H1 (cell line): ENCODE measurements around the gene CLTCL1. TPM values are rescaled to one million over a fixed set of nuclear protein-coding genes. Genes with fewer than 3 reads are reported as not detected.

Experiments used
- CTCF ChIA-PET: fragments of 300-600 bp; sonication (Branson Sonifier 250); formaldehyde crosslinking; loops from one replicate; lab custom pipeline; 2021; ENCODE audit not compliant: partially characterized antibody; lab: Charles Lee
- POLR2A ChIA-PET: fragments of 300-600 bp; sonication (Branson Sonifier 250); formaldehyde crosslinking; loops from one replicate; lab custom pipeline; 2021; ENCODE audit warnings: inconsistent platforms; ENCODE audit not compliant: partially characterized antibody; lab: Charles Lee
- DNase-seq, 2 experiments: peaks; one replicate each; pipeline versions ENCODE4 v3.0.0 to v3.0.0-alpha.2; 2010 to 2022; ENCODE audit warnings: low spot score in 2 of 2, low read depth in 1 of 2, mixed read lengths in 1 of 2
- FAIRE-seq: peaks from 2 replicates; lab custom pipeline; 2011; peaks lifted over from hg19 to GRCh38; lab: Jason Lieb, UNC
- H2AFZ ChIP-seq: 2 replicates; pipeline ENCODE4 v1.8.1; 2012; ENCODE audit warnings: low read length, inconsistent platforms
- H2AK5ac ChIP-seq: 2 replicates; pipeline ENCODE4 v1.6.1; 2013; ENCODE audit warnings: low read depth, low read length
- H2BK120ac ChIP-seq: replicated peaks from 2 replicates; pipeline ENCODE3; 2013; ENCODE audit warnings: low read depth, low read length, inconsistent platforms
- H2BK12ac ChIP-seq: 2 replicates; pipeline ENCODE4 v1.6.1; 2013; ENCODE audit warnings: low read depth, low read length
- H2BK15ac ChIP-seq: 2 replicates; pipeline ENCODE4 v1.6.1; 2013; ENCODE audit warnings: low read length
- H2BK20ac ChIP-seq: 2 replicates; pipeline ENCODE4 v1.6.1; 2013; ENCODE audit warnings: low read length
- H2BK5ac ChIP-seq: 2 replicates; pipeline ENCODE4 v1.6.1; 2013; ENCODE audit warnings: low read depth, low read length
- H3K14ac ChIP-seq: 2 replicates; pipeline ENCODE4 v1.6.1; 2013; ENCODE audit warnings: inconsistent platforms; ENCODE audit not compliant: insufficient read length
- H3K18ac ChIP-seq: 2 replicates; pipeline ENCODE4 v1.6.1; 2013; ENCODE audit warnings: low read length; ENCODE audit errors: extremely low read depth
- H3K23ac ChIP-seq: 2 replicates; pipeline ENCODE4 v1.6.1; 2013; ENCODE audit warnings: inconsistent platforms; ENCODE audit not compliant: insufficient read length
- H3K23me2 ChIP-seq: 2 replicates; pipeline ENCODE4 v1.6.1; 2013; ENCODE audit warnings: low read depth, low read length
- H3K27ac ChIP-seq: 2 replicates; pipeline ENCODE4 v1.6.1; 2011; ENCODE audit warnings: low read depth, low read length, inconsistent platforms
- H3K27me3 ChIP-seq, 4 experiments: replicated peaks in 1 of 4; 1 replicate in 1 of 4; 2 replicates in 3 of 4; pipeline versions ENCODE4 v1.6.1 to v1.8.1; 2011 to 2013; ENCODE audit warnings: low read length in 3 of 4, mild to moderate bottlenecking in 3 of 4, inconsistent platforms in 2 of 4, mixed read lengths in 2 of 4, moderate library complexity in 1 of 4; ENCODE audit not compliant: control insufficient read depth in 3 of 4, insufficient read depth in 3 of 4; ENCODE audit errors: extremely low read depth in 1 of 4
- H3K36me3 ChIP-seq, 4 experiments: 2 replicates each; pipeline versions ENCODE4 v1.6.1 to v1.8.1; 2011 to 2013; ENCODE audit warnings: mild to moderate bottlenecking in 4 of 4, low read length in 3 of 4, moderate library complexity in 2 of 4, control low read depth in 1 of 4, inconsistent platforms in 1 of 4; ENCODE audit not compliant: insufficient read depth in 4 of 4, control insufficient read depth in 2 of 4
- H3K4ac ChIP-seq: replicated peaks from 2 replicates; pipeline ENCODE3; 2013; ENCODE audit warnings: low read length, low read depth, mixed read lengths, inconsistent platforms; ENCODE audit not compliant: insufficient read length
- H3K4me1 ChIP-seq, 4 experiments: replicated peaks in 1 of 4; 1 replicate in 1 of 4; 2 replicates in 3 of 4; pipeline versions ENCODE4 v1.6.1 to v1.8.1; 2011 to 2013; ENCODE audit warnings: low read length in 3 of 4, inconsistent platforms in 2 of 4, mixed read lengths in 1 of 4; ENCODE audit not compliant: insufficient read depth in 4 of 4, control insufficient read depth in 3 of 4
- H3K4me2 ChIP-seq, 2 experiments: 2 replicates each; pipeline versions ENCODE4 v1.6.1 to v1.8.1; 2011 to 2013; ENCODE audit warnings: low read depth in 2 of 2, low read length in 2 of 2, control low read depth in 1 of 2, inconsistent platforms in 1 of 2, mild to moderate bottlenecking in 1 of 2; ENCODE audit not compliant: insufficient read depth in 1 of 2
- H3K4me3 ChIP-seq, 4 experiments: fragments of 200-600, 300-600 bp in 1 of 4; sonication (generic), shearing (Covaris generic), sonication (Bioruptor Twin) in 1 of 4; 2 replicates each; pipeline versions ENCODE4 v1.5.1 to v1.8.1; 2011 to 2016; ENCODE audit warnings: low read length in 4 of 4, low read depth in 3 of 4, control low read depth in 2 of 4, inconsistent platforms in 2 of 4, mild to moderate bottlenecking in 2 of 4, mixed read lengths in 1 of 4, moderate library complexity in 1 of 4; ENCODE audit not compliant: insufficient read depth in 2 of 4; ENCODE audit errors: extremely low read depth in 1 of 4
- H3K56ac ChIP-seq: replicated peaks from 2 replicates; pipeline ENCODE3; 2013; ENCODE audit warnings: low read depth, mild to moderate bottlenecking, mixed read lengths, low read length, inconsistent platforms; ENCODE audit not compliant: insufficient read length
- H3K79me1 ChIP-seq: 2 replicates; pipeline ENCODE4 v1.6.1; 2013; ENCODE audit warnings: low read depth, low read length, control low read depth
- H3K79me2 ChIP-seq, 2 experiments: 2 replicates each; pipeline versions ENCODE4 v1.6.1 to v1.8.1; 2012 to 2013; ENCODE audit warnings: low read length in 2 of 2, mild to moderate bottlenecking in 2 of 2, inconsistent platforms in 1 of 2; ENCODE audit not compliant: insufficient read depth in 2 of 2, control insufficient read depth in 1 of 2
- H3K9ac ChIP-seq, 4 experiments: replicated peaks in 1 of 4; 1 replicate in 1 of 4; 2 replicates in 3 of 4; pipeline versions ENCODE4 v1.6.1 to v1.8.1; 2011 to 2013; ENCODE audit warnings: low read depth in 3 of 4, low read length in 3 of 4, control low read depth in 2 of 4, mild to moderate bottlenecking in 2 of 4, moderate library complexity in 2 of 4, inconsistent platforms in 1 of 4; ENCODE audit errors: extremely low read depth in 1 of 4
- H3K9me3 ChIP-seq, 2 experiments: 2 replicates each; pipeline versions ENCODE4 v1.6.1 to v1.8.1; 2012 to 2013; ENCODE audit warnings: mild to moderate bottlenecking in 2 of 2, moderate library complexity in 2 of 2, control low read depth in 1 of 2, inconsistent platforms in 1 of 2, low read depth in 1 of 2, low read length in 1 of 2, mixed read lengths in 1 of 2; ENCODE audit not compliant: insufficient read depth in 2 of 2
- H4K20me1 ChIP-seq, 2 experiments: replicated peaks in 1 of 2; 2 replicates each; pipeline versions ENCODE3 to v1.8.1; 2011 to 2013; ENCODE audit warnings: inconsistent platforms in 2 of 2, low read length in 2 of 2, mild to moderate bottlenecking in 1 of 2; ENCODE audit not compliant: insufficient read depth in 2 of 2, control insufficient read depth in 1 of 2
- H4K5ac ChIP-seq: 2 replicates; pipeline ENCODE4 v1.6.1; 2013; ENCODE audit warnings: low read length, low read depth, mixed read lengths, inconsistent platforms; ENCODE audit not compliant: insufficient read length
- H4K8ac ChIP-seq: 2 replicates; pipeline ENCODE4 v1.8.0; 2013; ENCODE audit warnings: mild to moderate bottlenecking, moderate library complexity, low read length, inconsistent platforms; ENCODE audit not compliant: insufficient read depth; ENCODE audit errors: extremely low read depth
- H4K91ac ChIP-seq: replicated peaks from 2 replicates; pipeline ENCODE3; 2013; ENCODE audit warnings: low read length, mixed read lengths, inconsistent platforms; ENCODE audit not compliant: insufficient read length
- ASH2L ChIP-seq: fragments of 200-600, 300-600 bp; sonication (generic); IDR thresholded peaks from one replicate; pipeline ENCODE4 v1.7.1; 2017; ENCODE audit warnings: low read length
- CBX8 ChIP-seq: fragments of 300-800, 300-1000 bp; sonication (generic); IDR thresholded peaks from 2 replicates; pipeline ENCODE4 v1.7.1; 2016; ENCODE audit warnings: low read depth, low read length, borderline replicate concordance
- CEBPB ChIP-seq: IDR thresholded peaks from 2 replicates; pipeline ENCODE4 v1.6.1; 2012; ENCODE audit warnings: low read depth, low read length
- HDAC6 ChIP-seq: IDR thresholded peaks from one replicate; pipeline ENCODE4 v1.7.1; 2012; ENCODE audit warnings: low read depth, mild to moderate bottlenecking, inconsistent platforms, low read length, moderate library complexity
- JUN ChIP-seq: IDR thresholded peaks from 2 replicates; pipeline ENCODE4 v1.6.1; 2011; ENCODE audit warnings: low read depth, mild to moderate bottlenecking, improper control_type of control experiment, low read length
- MAFK ChIP-seq: IDR thresholded peaks from 2 replicates; pipeline ENCODE4 v1.6.1; 2012; ENCODE audit warnings: low read depth, mild to moderate bottlenecking, improper control_type of control experiment, low read length
- POU5F1 ChIP-seq: IDR thresholded peaks from 2 replicates; pipeline ENCODE4 v1.6.1; 2011; ENCODE audit warnings: low read depth, mild to moderate bottlenecking, low read length, moderate library complexity
- RFX5 ChIP-seq: IDR thresholded peaks from 2 replicates; pipeline ENCODE4 v1.6.1; 2011; ENCODE audit warnings: low read depth, low read length, improper control_type of control experiment, borderline replicate concordance
- SIX5 ChIP-seq: IDR thresholded peaks from 2 replicates; pipeline ENCODE4 v1.6.1; 2011; ENCODE audit warnings: mild to moderate bottlenecking, low read depth, low read length
- SP1 ChIP-seq: IDR thresholded peaks from 2 replicates; pipeline ENCODE4 v1.6.1; 2011; ENCODE audit warnings: low read depth, low read length
- TCF12 ChIP-seq: IDR thresholded peaks from 2 replicates; pipeline ENCODE4 v1.6.1; 2011; ENCODE audit warnings: low read depth, mild to moderate bottlenecking, low read length
- WGBS, 2 experiments: shearing (Covaris generic) in 1 of 2; methylation state at CpG; one replicate each; pipeline versions ENCODE4 v1.1.6 to v1.1.7; 2013 to 2015; ENCODE audit warnings: low lambda C conversion rate in 2 of 2, mixed read lengths in 2 of 2, inconsistent platforms in 1 of 2, low coverage in 1 of 2, missing lambda C conversion rate in 1 of 2; ENCODE audit not compliant: insufficient replicate concordance in 2 of 2, insufficient coverage in 1 of 2, insufficient read length in 1 of 2; ENCODE audit errors: extremely low coverage in 1 of 2, missing lambda C conversion rate in 1 of 2; 5-methylcytosine and 5-hydroxymethylcytosine counted together
- polyA plus RNA-seq, 7 experiments: library from polyadenylated mRNA; depleted of rRNA in 3 of 7; stranded (reverse) in 5 of 7; unstranded in 2 of 7; fragments of >200 nt in 5 of 7; fragments of 200-250 nt in 2 of 7; gene quantifications; 1 replicate in 5 of 7; 2 replicates in 1 of 7; 4 replicates in 1 of 7; pipeline versions ENCODE4 v1.2.1 to v1.2.3, GENCODE V29; 2011 to 2013; ENCODE audit warnings: missing spikeins in 2 of 7, mixed read lengths in 2 of 7
- total RNA-seq: library from RNA; stranded (reverse); fragmentation: NEBNext Ultra II Directional; extraction: Animal tissue kit (Norgen Biotek cat#: 25700); gene quantifications from 2 replicates; pipeline ENCODE4 v1.2.1, GENCODE V29; 2021

Gene CLTCL1
- total and polyA plus RNA-seq, 2 of the 8 experiments (the other 6 are each of a cell fraction or from before 2014, with no cell fraction given) = 12.4 to 17.0 TPM

DNA sequence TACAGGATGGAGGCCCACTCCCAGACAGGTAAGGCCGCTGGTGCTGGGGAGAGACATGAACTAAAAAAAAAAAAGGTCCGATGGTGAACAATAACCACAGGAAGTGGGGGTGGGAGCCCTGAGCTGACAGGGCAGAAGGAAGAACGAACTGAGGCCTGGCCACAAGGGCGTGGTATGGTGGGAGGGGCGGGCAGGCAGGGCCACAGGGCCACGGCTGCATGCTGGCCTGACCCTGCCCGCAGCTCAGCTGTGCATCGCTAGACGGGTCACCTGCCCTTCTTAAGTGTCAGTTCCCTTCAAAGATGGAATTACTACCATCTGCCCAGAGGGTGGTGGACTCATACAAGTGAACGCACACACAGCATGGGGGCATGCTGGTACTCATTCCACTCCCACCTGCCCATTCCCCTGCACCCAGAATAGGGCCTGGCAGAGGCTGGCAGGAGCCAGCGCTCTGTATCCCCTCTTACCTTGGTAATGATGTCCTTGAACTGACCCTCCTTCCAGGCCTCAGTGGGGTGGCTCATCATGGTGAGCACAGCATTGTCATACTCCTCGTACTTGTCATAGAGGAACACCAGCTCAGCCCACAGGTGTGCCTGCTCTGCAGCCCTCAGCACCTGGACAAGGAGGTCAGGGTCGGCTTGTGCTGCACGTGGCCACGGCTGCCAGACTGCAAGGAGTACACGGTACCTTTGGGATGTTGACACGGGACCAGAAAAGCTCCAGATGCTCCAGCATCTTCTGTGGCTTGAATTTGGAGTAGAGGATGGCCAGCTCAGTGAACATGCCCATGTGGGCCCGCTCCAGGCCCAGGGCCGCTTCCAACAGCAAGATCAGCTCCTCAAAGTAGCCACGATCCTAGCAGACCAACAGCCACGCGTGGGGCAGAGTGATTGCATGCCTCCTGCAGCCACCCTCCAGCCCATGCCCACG lies 95.5 kb downstream of the CLTCL1 start:
- CTCF ChIA-PET = interaction anchor here (1.2 to 1.5 kb wide), 5 partner anchors 10 to 21 kb away, joined by 3 to 5 read pairs (median 3); no protein-coding TSS in a partner anchor
- H3K9me3 ChIP-seq = no peaks in the 10 kb centered on the region

More for the DNA sequence above, 95.5 kb downstream of the CLTCL1 start:
- Histone ChIP-seq H3K4me1 (peaks cover 0 to 2% (median 0%) of the 10 kb centered on the region in 4 experiments; a peak in 1 of 7 replicates), H2BK20ac (no peak overlapping the region), H2BK120ac (no peak overlapping the region), H3K23ac (no peak overlapping the region), H2BK5ac (no peak overlapping the region), H4K20me1 (no peaks in the 10 kb centered on the region), H3K9ac (no peak overlapping the region), H3K79me2 (no peaks in the 10 kb centered on the region), H3K56ac (no peak overlapping the region), H4K5ac (no peak overlapping the region), H3K23me2 (no peaks in the 10 kb centered on the region), H3K27me3 (no peaks in the 10 kb centered on the region), H3K18ac (no peak overlapping the region), H3K4ac (no peak overlapping the region), H3K4me2 (no peak overlapping the region), H3K79me1 (no peaks in the 10 kb centered on the region), H3K36me3 (peaks cover 0 to 24% (median 3%) of the 10 kb centered on the region in 4 experiments; a peak in 4 of 8 replicates), H3K4me3 (no peak overlapping the region), H3K14ac (no peak overlapping the region)
- WGBS, 2 experiments = 93% methylated on average over 22 of the region's 23 CpGs; no CpG with 5 or more reads in 1 of the 2 experiments
- DNase-seq (no peak), FAIRE-seq (no peak)
- POLR2A ChIA-PET = interaction anchor here (1.5 to 2.8 kb wide), 2 partner anchors 17 to 74 kb away, joined by 3 to 11 read pairs; partner anchors contain the start of genes DGCR2 and SLC25A1
- TF ChIP-seq SIX5 = no peak
- TF ChIP-seq SP1 = no peak
- TF ChIP-seq TCF12 = no peak
- no peak for TF ChIP-seq MAFK
- TF ChIP-seq CBX8 = no peak
- no peak for TF ChIP-seq ASH2L
- TF ChIP-seq CEBPB = no peak
- no peak for TF ChIP-seq HDAC6
- no peak for TF ChIP-seq JUN
- no peak for TF ChIP-seq POU5F1
- no peak for TF ChIP-seq RFX5
- TF ChIP-seq, all 59 proteins: peak for 0
- Histone ChIP-seq H2AFZ (no peak overlapping the region), H4K8ac (no peak overlapping the region), H2BK15ac (no peak overlapping the region), H3K27ac (no peak overlapping the region), H2BK12ac (no peak overlapping the region), H4K91ac (no peak overlapping the region), H2AK5ac (no peak overlapping the region)
